Astrocyte of the hippocampus (primary cell): ENCODE measurements around the gene ATF5.

Experiments used
- DNase-seq: peaks from one replicate; pipeline ENCODE4 v3.0.0; 2011; ENCODE audit warnings: low read depth, low spot score

The ATF5 gene

DNA sequence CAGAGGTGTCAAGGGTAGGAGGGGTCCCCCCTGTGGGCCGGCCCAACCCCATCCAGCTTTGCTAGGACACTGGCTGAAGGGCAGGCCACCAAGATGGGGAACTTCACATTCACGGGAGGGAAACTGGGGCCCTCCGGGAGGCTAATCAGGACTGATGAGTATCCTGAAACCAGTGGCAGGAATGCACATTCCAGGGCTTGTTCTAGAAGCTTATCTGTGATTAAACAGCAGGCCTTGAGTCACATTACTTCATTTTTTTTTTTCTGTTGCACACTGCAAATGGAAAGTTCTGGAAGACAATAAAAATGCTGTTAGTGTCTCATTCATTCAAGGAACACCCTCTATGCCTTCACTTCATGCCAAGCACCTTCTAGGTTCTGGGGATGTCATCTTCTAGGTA lies 47.5 kb downstream of the ATF5 start:
- DNase-seq, result no peak

DNA sequence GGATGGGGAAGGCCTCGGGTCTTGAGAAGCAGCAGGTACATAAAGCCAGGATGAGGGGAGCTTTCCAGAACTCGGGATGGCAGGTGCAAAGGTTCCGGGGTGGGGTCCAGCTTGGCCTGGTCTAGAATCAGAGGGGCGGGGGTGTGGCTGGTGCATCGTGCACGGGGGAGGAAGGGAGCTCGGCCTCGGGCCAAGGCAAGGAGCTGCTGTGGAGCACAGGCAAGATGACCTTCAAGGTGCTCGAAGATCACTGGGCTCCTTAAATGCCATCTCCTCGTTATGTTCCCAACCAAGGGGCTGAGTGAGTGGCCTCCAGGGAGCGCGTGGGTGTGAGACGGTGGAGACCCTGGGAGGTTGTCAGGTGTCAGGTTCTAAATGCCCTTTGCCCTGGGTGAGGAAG lies 48.1 kb downstream of the ATF5 start:
- no peak for DNase-seq

DNA sequence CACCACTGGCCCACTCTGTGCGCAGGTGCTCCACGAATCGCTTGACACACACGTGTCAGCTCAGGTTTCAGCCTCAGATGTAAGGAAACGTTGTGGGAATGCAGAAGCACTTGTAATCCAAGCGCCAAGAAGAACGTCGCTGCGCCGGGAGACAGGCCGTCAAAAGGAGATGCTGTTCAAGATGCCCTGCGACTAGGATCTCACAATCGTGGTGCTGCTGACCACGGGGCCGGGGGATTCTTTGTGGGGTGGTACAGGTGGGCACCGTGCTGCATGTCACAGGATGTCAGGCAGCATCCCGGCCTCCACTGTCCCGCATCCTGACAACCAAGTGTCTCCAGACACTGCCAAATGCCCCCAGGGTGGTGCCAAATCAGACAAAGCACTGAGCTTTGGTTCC lies 48.9 kb downstream of the ATF5 start:
- no peak for DNase-seq

DNA sequence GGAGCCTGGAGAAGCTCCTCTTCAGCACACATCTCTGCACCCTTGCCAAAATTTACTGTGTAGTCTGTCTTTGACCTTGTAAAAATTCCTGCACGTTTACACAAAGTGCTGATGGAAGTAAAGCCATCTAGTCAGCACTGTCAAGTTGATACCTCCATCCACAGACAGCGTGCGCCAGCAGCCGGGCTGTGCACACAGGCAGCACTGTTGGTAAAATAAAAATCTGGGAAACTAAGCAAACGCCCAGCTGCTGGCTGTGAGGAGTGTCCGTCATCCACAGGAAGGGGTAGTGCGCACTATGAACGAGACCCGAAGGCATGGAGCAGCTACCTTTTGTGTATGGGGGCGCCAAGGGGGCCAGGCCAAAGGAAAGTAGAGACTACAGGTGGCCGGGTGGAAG lies 49.3 kb downstream of the ATF5 start:
- no peak for DNase-seq

DNA sequence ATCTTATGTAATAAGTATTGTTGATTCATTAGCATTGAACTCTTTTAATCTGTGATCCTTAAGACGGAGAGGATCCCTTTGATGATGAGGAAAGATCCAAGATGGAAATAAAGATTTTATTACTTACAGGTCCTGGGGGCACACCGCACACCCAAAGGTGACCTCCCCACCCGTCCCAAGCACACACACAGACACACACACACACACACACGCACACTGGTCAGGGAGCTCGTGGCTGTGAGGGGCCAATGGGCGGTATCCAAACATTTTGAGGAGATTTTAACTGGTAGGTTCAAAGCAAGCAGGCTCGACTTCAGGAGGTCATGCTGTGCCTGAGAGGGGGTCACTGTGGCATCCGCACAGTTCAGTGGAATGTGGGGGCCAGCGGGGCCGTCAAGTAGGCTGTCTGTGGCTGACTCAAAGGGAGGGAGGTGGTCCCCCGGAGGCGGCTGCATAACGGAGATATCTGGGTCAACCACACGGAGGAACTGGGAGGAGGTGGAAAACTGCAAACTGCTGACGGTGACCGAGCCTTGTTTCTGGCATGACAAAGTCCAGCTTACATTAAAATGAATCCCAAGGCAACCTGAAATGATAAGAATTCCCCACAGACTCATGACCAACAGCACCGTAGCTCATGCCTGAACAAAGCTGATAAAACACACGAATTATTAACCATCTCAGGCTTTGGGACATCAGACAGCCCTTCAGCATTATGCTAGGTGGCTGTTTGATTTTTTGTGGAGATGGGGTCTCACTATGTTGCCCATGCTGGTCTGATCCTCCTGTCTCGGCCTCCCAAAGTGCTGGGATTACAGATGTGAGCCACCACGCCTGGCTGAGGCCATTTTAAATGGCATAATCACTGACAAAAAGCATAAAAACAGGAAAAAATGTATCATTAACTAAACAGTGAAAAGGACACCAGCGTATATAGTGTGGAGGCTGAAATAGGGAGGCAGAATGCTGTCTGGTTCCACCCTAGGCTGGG lies 52.9 kb downstream of the ATF5 start:
- DNase-seq, result no peak
